ENCODE data around the gene WWTR1.
A peak's percentile ranks its signal among the peaks of the same experiment; 100 is the strongest.

The WWTR1 gene

DNA sequence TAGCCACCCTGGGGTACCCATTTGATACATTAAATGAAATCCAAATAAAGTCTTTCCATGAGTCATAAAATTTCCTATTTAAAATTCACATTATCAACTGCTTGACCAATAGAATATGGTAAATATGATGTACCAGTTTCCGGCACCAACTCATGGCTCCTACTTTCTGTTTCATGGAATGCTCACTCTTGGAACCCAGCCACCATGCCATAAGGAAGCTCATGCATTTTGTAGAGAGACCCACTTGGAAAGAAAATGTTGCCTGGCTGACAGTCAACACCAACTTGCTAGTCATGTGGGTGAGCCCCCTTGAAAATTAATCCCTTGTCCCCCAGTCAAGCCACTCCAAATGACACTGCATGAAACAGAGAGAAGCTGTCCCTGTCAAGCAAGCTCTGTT is 57.2 kb downstream of the WWTR1 start:
- no peak overlapping the region for H3K4me3 ChIP-seq (ENCODE audit: low read depth, low read length)
- TF ChIP-seq, protein P1, sequence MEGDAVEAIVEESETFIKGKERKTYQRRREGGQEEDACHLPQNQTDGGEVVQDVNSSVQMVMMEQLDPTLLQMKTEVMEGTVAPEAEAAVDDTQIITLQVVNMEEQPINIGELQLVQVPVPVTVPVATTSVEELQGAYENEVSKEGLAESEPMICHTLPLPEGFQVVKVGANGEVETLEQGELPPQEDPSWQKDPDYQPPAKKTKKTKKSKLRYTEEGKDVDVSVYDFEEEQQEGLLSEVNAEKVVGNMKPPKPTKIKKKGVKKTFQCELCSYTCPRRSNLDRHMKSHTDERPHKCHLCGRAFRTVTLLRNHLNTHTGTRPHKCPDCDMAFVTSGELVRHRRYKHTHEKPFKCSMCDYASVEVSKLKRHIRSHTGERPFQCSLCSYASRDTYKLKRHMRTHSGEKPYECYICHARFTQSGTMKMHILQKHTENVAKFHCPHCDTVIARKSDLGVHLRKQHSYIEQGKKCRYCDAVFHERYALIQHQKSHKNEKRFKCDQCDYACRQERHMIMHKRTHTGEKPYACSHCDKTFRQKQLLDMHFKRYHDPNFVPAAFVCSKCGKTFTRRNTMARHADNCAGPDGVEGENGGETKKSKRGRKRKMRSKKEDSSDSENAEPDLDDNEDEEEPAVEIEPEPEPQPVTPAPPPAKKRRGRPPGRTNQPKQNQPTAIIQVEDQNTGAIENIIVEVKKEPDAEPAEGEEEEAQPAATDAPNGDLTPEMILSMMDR (conservative IDR thresholded peaks at IDR 0.05; ENCODE audit: low read depth, low read length) = no peak
- DNase-seq (ENCODE audit: low read depth) = no peak

DNA sequence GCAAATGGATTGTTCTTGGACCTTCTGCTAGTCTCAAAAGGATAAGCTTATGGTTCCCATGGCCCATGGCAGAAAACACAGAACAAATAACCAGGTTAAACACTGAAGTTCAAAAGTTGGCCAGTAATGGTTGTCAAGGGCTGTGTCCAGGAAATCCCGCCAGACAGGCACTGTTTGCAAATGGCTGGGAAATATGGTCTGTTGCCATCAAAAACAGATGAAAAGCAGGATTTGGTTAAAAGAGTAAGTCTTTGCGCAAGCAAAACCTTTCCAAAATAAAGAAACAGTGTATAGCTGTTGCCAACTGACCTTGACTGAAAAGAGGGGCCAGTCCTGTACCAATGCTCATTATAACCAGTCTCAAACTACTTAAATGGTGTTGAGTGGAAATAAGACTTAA is 58.6 kb downstream of the WWTR1 start:
- peak; percentile 36 for DNase-seq (ENCODE audit: low read depth)
- H3K4me3 ChIP-seq (ENCODE audit: low read depth, low read length) = no peak overlapping the region
- TF ChIP-seq, protein P1 (conservative IDR thresholded peaks at IDR 0.05; ENCODE audit: low read depth, low read length) = no peak

DNA sequence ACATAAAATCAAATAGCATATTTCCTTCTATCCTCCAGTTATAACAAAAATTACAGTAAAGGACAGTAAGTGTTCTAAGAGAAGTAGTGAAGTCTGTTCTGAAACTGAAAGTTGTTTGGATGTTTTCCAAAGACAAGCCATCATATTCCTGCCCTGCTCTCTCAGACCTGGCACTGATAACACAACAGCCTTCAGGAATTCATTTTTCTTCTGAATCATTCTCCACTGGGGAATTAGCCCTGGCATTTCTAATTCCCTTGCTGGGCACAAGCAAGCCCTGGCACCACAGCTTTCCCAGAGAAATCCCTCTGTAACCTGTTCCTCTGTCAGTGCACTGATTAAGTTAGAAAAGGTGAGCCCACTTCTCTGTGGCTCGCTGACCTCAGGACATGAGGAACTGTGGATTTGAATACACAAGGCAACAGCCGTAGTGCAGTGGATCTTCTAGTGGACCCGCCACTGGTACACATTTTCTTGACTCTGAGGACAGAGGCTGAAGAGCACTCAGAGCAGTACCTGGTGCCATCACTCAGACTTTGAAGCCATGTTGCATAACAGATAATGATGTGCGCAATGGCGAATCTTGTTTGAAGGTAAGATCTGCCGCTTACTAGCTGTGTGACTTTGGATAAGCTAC is 61.6 kb downstream of the WWTR1 start:
- DNase-seq (ENCODE audit: low read depth) = peak; percentile 44
- no peak overlapping the region for H3K4me3 ChIP-seq (ENCODE audit: low read depth, low read length)
- TF ChIP-seq, protein P1 (conservative IDR thresholded peaks at IDR 0.05; ENCODE audit: low read depth, low read length) = no peak

DNA sequence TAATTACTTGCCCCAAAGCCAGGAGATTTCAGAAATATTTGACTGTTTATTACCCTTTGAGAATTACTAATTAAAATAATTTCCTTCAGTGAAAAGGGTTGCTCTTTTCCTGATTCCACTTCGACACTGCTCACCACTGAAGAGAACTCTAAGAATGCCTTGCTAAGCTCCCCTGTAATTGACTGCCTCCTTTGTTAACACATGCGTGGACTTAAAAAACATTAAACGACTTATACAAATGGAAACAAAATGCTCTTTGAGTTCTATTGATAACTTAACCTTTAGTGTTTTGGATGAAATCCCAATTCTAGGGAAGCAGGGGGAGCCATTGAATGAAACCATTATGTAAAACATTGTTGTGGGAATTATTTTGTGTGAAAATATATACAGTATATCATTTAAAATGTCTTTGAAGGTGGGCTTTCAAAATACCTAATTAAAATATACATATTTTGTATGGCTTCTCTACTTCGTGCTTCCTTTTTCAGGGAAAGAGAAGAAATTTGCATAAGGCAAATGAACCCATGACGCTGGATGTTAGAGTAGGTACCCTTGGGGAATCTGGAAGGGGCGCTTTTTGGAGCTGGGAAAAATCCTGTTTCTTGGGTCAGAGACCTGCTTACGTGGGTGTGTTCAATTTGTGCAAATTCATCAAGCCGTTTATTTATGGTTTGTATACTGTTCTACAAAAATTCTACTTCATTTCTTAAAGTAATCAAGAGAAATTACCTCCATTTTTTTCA is 64.2 kb downstream of the WWTR1 start:
- TF ChIP-seq, protein P1 (conservative IDR thresholded peaks at IDR 0.05; ENCODE audit: low read depth, low read length) = no peak
- no peak for DNase-seq (ENCODE audit: low read depth)
- no peak overlapping the region for H3K4me3 ChIP-seq (ENCODE audit: low read depth, low read length)

DNA sequence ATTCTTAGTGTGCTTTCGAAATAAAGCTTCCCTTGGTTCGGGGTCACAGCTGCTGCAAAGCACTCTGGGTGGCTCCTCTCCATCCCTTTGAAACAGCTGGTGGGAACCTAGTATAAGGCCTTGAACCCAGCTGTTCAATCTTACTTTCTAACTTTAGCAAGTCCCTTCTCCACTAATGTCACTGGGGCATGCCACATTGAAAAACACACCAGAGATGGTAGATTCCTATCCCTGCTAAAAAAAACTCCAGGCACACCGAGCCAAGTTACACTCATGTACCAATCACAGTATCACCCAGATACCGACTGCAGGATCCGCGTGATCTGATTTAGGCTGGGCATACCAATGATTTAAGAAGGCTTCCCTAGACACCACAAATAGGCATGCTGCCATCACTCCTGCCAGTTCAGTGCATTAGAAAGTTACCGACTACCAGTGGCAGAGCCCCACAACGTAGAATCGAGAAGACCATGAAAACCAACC is 65.0 kb downstream of the WWTR1 start:
- no peak overlapping the region for H3K4me3 ChIP-seq (ENCODE audit: low read depth, low read length)
- DNase-seq (ENCODE audit: low read depth) = no peak
- TF ChIP-seq, protein P1 (conservative IDR thresholded peaks at IDR 0.05; ENCODE audit: low read depth, low read length) = no peak

DNA sequence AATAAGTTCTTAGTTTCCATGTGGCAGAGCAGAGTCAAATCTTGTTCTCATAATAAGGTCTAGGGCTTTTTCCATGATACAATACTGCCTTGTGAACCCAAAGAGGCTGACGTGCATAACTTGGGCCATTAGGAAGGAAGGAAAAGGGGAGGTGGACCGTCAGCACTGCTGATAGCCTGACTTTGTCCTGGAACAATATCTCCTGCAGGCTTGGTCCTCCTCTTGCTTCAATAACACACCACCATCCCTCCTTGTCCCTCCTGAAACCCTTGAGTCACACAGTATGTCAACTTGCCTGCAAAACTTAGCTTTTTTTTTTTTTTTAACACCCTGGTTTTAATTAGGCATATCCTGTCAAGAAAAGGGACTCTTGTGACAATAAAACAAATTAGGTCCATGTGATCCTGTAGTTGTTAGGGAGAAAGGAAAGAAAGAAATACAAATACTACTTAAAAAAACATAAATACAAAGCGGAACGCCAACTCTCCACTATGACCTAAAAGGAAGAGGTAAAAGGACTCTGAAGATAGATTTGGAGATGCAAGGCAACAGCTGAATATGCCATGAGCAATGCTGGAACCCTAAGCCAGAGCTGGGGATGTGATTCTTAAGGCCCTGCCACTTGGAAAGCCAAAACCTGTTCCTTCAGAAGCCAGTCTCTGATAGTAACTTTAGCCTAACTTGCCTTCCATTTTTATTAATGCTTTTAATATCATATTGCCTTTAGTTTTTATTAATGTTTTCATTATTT is 67.0 kb downstream of the WWTR1 start:
- DNase-seq (ENCODE audit: low read depth) = no peak
- no peak overlapping the region for H3K4me3 ChIP-seq (ENCODE audit: low read depth, low read length)
- TF ChIP-seq, protein P1 (conservative IDR thresholded peaks at IDR 0.05; ENCODE audit: low read depth, low read length) = no peak

Measured in choroid plexus epithelial cell (primary cell).